K562 (cell line): ENCODE results near the gene RIMKLB. TPM values are rescaled to one million over a fixed set of nuclear protein-coding genes. Genes with fewer than 3 reads are reported as not detected.

ENCODE experiments used
- ATAC-seq: fragments of 200-7000 bp; cut with Tn5 transposase; 3 replicates; pipeline ENCODE4 v1.9.1; 2020; ENCODE audit warnings: moderate library complexity
- BruUV-seq: library from RNA; stranded (reverse); fragments of 400-500 nt; replicated peaks from 2 replicates; lab custom pipeline; 2021; lab: Mats Ljungman, UMichigan
- CTCF ChIA-PET: fragments of 300-600 bp; formaldehyde crosslinking; extraction: SDS; loops from one replicate; lab custom pipeline; 2021; ENCODE audit warnings: low intra/inter-chr PET ratio; lab: Yijun Ruan, JAX
- POLR2A ChIA-PET: fragments of 300-600, 350-650 bp; sonication (Branson Sonifier 250); formaldehyde crosslinking; extraction: SDS; loops from one replicate; lab custom pipeline; 2021; ENCODE audit warnings: antibody characterized with exemption, inconsistent platforms; lab: Yijun Ruan, JAX
- DNase-seq, 4 experiments: peaks; one replicate each; pipeline versions ENCODE4 v3.0.0 to v3.0.0-alpha.2; 2011 to 2018; ENCODE audit warnings: low spot score in 3 of 4, mixed read lengths in 3 of 4; ENCODE audit errors: extremely low read depth in 1 of 4
- FAIRE-seq: peaks from 2 replicates; lab custom pipeline; 2011; peaks lifted over from hg19 to GRCh38; lab: Jason Lieb, UNC
- H2AFZ ChIP-seq: 2 replicates; pipeline ENCODE4 v1.6.0; 2011; ENCODE audit warnings: low read depth, low read length, control low read depth, inconsistent platforms
- H3K27ac ChIP-seq: fragments of 200-600 bp; 3 replicates; pipeline ENCODE4 v1.8.0; 2011; ENCODE audit warnings: low read depth, mild to moderate bottlenecking, control low read depth, inconsistent platforms, low read length, moderate library complexity, mixed read lengths; ENCODE audit errors: extremely low read depth
- H3K27me3 ChIP-seq, 2 experiments: fragments of 300-600 bp in 1 of 2; 2 replicates in 1 of 2; 3 replicates in 1 of 2; pipeline versions ENCODE4 v1.6.0 to v1.8.0; 2011; ENCODE audit warnings: inconsistent platforms in 2 of 2, low read length in 2 of 2, mild to moderate bottlenecking in 1 of 2, mixed read lengths in 1 of 2, moderate library complexity in 1 of 2; ENCODE audit not compliant: control insufficient read depth in 2 of 2, insufficient read depth in 2 of 2
- H3K36me3 ChIP-seq: fragments of 300-600 bp; 3 replicates; pipeline ENCODE4 v1.8.0; 2011; ENCODE audit warnings: mild to moderate bottlenecking, low read length, inconsistent platforms; ENCODE audit not compliant: control insufficient read depth, insufficient read depth
- H3K4me1 ChIP-seq, 2 experiments: fragments of 200-600 bp in 1 of 2; replicated peaks in 1 of 2; 2 replicates in 1 of 2; 3 replicates in 1 of 2; pipeline versions ENCODE4 v1.5.1 to v1.8.0; 2011; ENCODE audit warnings: inconsistent platforms in 2 of 2, low read length in 2 of 2, mild to moderate bottlenecking in 1 of 2, mixed read lengths in 1 of 2, moderate library complexity in 1 of 2; ENCODE audit not compliant: control insufficient read depth in 2 of 2, insufficient read depth in 2 of 2
- H3K4me2 ChIP-seq: 2 replicates; pipeline ENCODE4 v1.6.1; 2011; ENCODE audit warnings: low read length, control low read depth, inconsistent platforms, mixed read lengths; ENCODE audit not compliant: insufficient read depth
- H3K4me3 ChIP-seq: fragments of 200-600 bp; sonication (generic), shearing (Covaris generic); 2 replicates; pipeline ENCODE4 v1.5.1; 2016; ENCODE audit warnings: control low read depth, inconsistent platforms
- H3K79me2 ChIP-seq: fragments of 200-600 bp; 3 replicates; pipeline ENCODE4 v1.8.0; 2011; ENCODE audit warnings: low read length, inconsistent platforms; ENCODE audit not compliant: control insufficient read depth, insufficient read depth
- H3K9ac ChIP-seq, 2 experiments: 2 replicates each; pipeline versions ENCODE4 v1.6.0 to v1.6.1; 2011; ENCODE audit warnings: low read depth in 2 of 2, low read length in 2 of 2, control low read depth in 1 of 2, inconsistent platforms in 1 of 2, mild to moderate bottlenecking in 1 of 2, mixed read lengths in 1 of 2; ENCODE audit not compliant: insufficient read depth in 1 of 2
- H3K9me1 ChIP-seq: one replicate; pipeline ENCODE4 v1.6.0; 2011; ENCODE audit warnings: inconsistent platforms, mild to moderate bottlenecking, low read length, moderate library complexity; ENCODE audit not compliant: control insufficient read depth, insufficient read depth
- H3K9me3 ChIP-seq: replicated peaks from 2 replicates; pipeline ENCODE4 v1.5.1; 2011; ENCODE audit warnings: low read depth, low read length, inconsistent platforms; ENCODE audit not compliant: control insufficient read depth, insufficient read depth
- H4K20me1 ChIP-seq: replicated peaks from 2 replicates; pipeline ENCODE4 v1.6.1; 2011; ENCODE audit warnings: low read length, inconsistent platforms, mixed read lengths; ENCODE audit not compliant: control insufficient read depth, insufficient read depth
- CBX2 ChIP-seq: fragments of 200-600 bp; sonication (generic); IDR thresholded peaks from one replicate; pipeline ENCODE4 v1.6.1; 2012; ENCODE audit warnings: mild to moderate bottlenecking, low read length, inconsistent platforms; ENCODE audit not compliant: insufficient read depth, poor library complexity, severe bottlenecking
- NRF1 ChIP-seq, 2 experiments: fragments of 450-650 bp; IDR thresholded peaks in 1 of 2; conservative IDR thresholded peaks in 1 of 2; 2 replicates each; pipeline ENCODE4 v1.6.1; 2014; ENCODE audit warnings: mild to moderate bottlenecking in 2 of 2
- WGBS: fragments of 100-300 bp; shearing (Covaris generic); methylation state at CpG from one replicate; pipeline ENCODE4 v1.1.6; 2016; ENCODE audit warnings: low coverage, mixed read lengths; ENCODE audit not compliant: insufficient coverage; ENCODE audit errors: missing lambda C conversion rate; 5-methylcytosine and 5-hydroxymethylcytosine counted together
- in situ Hi-C: fragments of 300-500 bp; cut with MboI; formaldehyde crosslinking; loops from 4 replicates; pipeline ENCODE4 v1.15.0; 2018; ENCODE audit warnings: inconsistent platforms, mixed read lengths
- intact Hi-C: fragments of 100-400 bp; cut with micrococcal nuclease; formaldehyde crosslinking; loops from 2 replicates; pipeline ENCODE4 v1.14.2; 2022
- polyA plus RNA-seq, 8 experiments: library from polyadenylated mRNA; depleted of rRNA in 4 of 8; stranded (reverse) in 5 of 8; unstranded in 3 of 8; fragments of >200 nt; fragmentation: Nextera tagmentation in 2 of 8; fragmentation: Illumina TruSeq in 1 of 8; extraction: Ambion mirVana in 2 of 8; extraction: Trizol in 1 of 8; gene quantifications; 2 replicates each; pipeline versions ENCODE4 v1.2.1 to v1.2.3, GENCODE V29; 2011 to 2014; ENCODE audit warnings: inconsistent platforms in 1 of 8, missing spikeins in 1 of 8
- total RNA-seq, 7 experiments: library from RNA; depleted of rRNA in 6 of 7; stranded (reverse); fragments of >200 nt in 6 of 7; fragmentation: Illumina TruSeq in 2 of 7; extraction: Trizol in 2 of 7; gene quantifications; 2 replicates each; pipeline versions ENCODE4 v1.2.1 to v1.2.3, GENCODE V29; 2011 to 2021; ENCODE audit warnings: low replicate concordance in 1 of 7
- TF ChIP-seq, protein P1 (sequence below): fragments of 450-650 bp; formaldehyde crosslinking; IDR thresholded peaks from 2 replicates; pipeline ENCODE4 v1.4.0; 2020; ENCODE audit warnings: mild to moderate bottlenecking, mixed read lengths

RIMKLB gene
- total and polyA plus RNA-seq, 9 of the 15 experiments (the other 6 are each of a cell fraction or from before 2014, with no cell fraction given), result 6.5 to 22.8 (median 17.2) TPM

DNA sequence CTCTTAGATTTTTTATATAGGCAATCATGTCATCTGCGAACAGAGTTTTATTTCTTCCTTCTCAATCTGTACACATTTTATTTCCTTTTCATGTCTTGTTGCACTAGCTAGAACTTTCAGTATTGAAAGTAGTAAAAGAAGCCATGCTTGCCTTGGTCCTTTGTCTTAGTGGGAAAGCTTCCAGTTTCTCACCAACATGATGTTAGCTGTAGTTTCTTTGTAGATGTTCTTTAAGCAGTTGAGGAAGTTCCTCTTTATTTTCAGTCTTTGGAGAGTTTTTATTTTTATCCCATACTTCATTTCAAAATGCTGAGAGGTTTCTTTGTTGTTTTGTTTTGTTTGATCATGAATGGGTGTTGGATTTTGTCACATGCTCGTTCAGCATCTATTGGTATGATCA lies 12.7 kb upstream of the RIMKLB start:
- BruUV-seq, result no TSS peak
- Histone ChIP-seq H4K20me1 (no peaks in the 10 kb centered on the region), H3K4me1 (peaks cover 0 to 3% of the 10 kb centered on the region in 2 experiments; a peak in 3 of 5 replicates), H3K27ac (no peak overlapping the region), H3K4me3 (no peak overlapping the region), H3K4me2 (no peak overlapping the region), H3K9me3 (no peaks in the 10 kb centered on the region), H2AFZ (no peak overlapping the region)
- 59% methylated on average over 2 of the region's 2 CpGs for WGBS
- FAIRE-seq, result no peak
- in situ Hi-C loops, result no loop called here
- CTCF ChIA-PET, result no interaction called here
- POLR2A ChIA-PET, result interaction anchor here (1.6 kb wide), 1 partner anchor 264 kb away, joined by 4 read pairs; the partner anchor contains the start of gene M6PR
- no peak for TF ChIP-seq CBX2
- TF ChIP-seq, protein P1, sequence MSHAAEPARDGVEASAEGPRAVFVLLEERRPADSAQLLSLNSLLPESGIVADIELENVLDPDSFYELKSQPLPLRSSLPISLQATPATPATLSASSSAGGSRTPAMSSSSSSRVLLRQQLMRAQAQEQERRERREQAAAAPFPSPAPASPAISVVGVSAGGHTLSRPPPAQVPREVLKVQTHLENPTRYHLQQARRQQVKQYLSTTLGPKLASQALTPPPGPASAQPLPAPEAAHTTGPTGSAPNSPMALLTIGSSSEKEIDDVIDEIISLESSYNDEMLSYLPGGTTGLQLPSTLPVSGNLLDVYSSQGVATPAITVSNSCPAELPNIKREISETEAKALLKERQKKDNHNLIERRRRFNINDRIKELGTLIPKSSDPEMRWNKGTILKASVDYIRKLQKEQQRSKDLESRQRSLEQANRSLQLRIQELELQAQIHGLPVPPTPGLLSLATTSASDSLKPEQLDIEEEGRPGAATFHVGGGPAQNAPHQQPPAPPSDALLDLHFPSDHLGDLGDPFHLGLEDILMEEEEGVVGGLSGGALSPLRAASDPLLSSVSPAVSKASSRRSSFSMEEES (CRISPR knock-in tag), result peak; percentile 37
- TF ChIP-seq NRF1 (conservative IDR thresholded peaks at IDR 0.05 in 1 of 2, IDR thresholded peaks at IDR 0.05 in 1 of 2), result no peak
- TF ChIP-seq, all 486 proteins: peak for 1
- Histone ChIP-seq H3K9me1 (no peaks in the 10 kb centered on the region), H3K79me2 (no peaks in the 10 kb centered on the region), H3K36me3 (no peaks in the 10 kb centered on the region), H3K9ac (no peak overlapping the region), H3K27me3 (no peaks in the 10 kb centered on the region)
- ATAC-seq, result no peak
- no peak for DNase-seq
- intact Hi-C loops, result no loop called here
